Renal pelvis (tissue), 4 donors: ENCODE measurements around the gene MUTYH. TPM values are rescaled to one million over a fixed set of nuclear protein-coding genes. Genes with fewer than 3 reads are reported as not detected.
"Not testable (repeated sequence)": the region's sequence is repeated elsewhere in the genome, so short reads cannot be mapped to it uniquely, and the experiment has no call there.

Source experiments
- DNase-seq: peaks from one replicate; pipeline ENCODE4 v3.0.0-alpha.2; 2013
- polyA plus RNA-seq, 3 donors: library from polyadenylated mRNA; unstranded; fragments of 120-200 nt; gene quantifications; one replicate each; pipeline ENCODE4 v1.2.1, GENCODE V29; 2013; ENCODE audit not compliant: insufficient read length in 3 of 3

The MUTYH gene
- polyA plus RNA-seq, 3 donors = 28.2 to 40.1 (median 38.9) TPM

- no peak for DNase-seq
Observed at GRCh38 chr1:45325851-45326506, 14.3 kb downstream of the MUTYH start.

DNA sequence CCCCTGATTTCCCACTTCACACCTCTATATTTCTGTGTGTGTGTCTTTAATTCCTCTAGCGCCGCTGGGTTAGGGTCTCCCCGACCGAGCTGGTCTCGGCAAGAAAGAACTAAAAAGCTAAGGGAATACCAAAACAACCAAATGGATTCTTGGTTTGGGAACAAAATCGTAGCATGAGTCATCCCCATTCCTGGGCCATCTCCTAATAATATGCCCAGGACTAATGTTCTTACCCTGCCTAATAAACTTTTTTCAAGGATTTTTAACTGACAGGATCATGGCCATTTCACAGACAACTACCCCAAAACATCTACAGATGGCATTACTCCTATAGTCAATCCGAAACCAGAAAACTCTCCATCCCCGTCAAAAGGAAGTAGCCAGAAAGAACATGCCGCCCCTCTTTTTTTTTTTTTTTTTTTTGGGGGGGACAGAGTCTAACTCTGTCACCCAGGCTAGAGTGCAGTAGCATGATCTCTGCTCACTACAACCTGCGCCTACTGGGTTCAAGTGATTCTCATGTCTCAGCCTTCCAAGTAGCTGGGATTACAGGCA, 17.7 kb downstream of the MUTYH start:
- no peak for DNase-seq

DNA sequence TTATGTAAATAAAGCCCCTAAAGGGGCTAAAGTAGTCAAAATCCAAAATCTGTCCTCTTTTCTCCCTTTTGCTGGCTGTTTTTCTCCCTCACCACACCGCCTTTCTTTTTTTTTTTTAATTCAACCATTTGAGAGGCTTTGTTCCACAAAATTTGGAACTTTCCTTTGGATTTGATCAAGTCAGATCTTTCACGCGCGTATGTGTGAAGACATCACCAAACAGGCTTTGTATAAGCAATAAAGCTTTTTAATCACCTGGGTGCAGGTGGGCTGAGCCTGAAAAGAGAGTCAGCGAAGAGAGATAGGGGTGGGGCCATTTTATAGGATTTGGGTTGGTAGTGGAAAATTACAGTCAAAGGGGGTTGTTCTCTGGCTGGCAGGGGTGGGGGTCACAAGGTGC, 18.8 kb downstream of the MUTYH start:
- no peak for DNase-seq

GRCh38 chr1:45319761-45320160, 20.5 kb downstream of the MUTYH start:
- no peak for DNase-seq

- no peak for DNase-seq
Observed at GRCh38 chr1:45317166-45317565, 23.1 kb downstream of the MUTYH start.

GRCh38 chr1:45314266-45314665, 26.0 kb downstream of the MUTYH start:
- DNase-seq = no peak

DNA sequence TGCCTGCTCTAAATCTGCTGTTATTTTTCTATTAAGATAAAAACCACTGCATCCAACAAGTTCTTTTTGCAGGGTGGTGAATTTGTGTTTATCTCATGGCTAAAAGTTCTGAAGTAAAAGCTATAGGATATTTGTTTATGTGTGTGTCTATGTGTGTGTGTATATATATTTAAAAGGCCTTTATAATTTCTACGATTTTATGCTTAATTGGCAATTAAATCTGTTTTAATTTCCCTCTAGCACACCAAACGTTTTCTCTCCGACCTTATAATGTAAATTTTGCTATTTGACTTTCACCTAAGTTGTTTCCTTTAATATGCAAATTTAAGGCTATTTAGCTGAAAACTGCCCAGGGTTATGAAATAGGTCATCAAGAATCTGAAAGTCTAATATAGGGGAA, 33.3 kb downstream of the MUTYH start:
- DNase-seq = no peak

- no peak for DNase-seq
Observed at GRCh38 chr1:45306319-45306718, 33.9 kb downstream of the MUTYH start.

GRCh38 chr1:45305231-45305630, 35.0 kb downstream of the MUTYH start:
- no peak for DNase-seq

DNA sequence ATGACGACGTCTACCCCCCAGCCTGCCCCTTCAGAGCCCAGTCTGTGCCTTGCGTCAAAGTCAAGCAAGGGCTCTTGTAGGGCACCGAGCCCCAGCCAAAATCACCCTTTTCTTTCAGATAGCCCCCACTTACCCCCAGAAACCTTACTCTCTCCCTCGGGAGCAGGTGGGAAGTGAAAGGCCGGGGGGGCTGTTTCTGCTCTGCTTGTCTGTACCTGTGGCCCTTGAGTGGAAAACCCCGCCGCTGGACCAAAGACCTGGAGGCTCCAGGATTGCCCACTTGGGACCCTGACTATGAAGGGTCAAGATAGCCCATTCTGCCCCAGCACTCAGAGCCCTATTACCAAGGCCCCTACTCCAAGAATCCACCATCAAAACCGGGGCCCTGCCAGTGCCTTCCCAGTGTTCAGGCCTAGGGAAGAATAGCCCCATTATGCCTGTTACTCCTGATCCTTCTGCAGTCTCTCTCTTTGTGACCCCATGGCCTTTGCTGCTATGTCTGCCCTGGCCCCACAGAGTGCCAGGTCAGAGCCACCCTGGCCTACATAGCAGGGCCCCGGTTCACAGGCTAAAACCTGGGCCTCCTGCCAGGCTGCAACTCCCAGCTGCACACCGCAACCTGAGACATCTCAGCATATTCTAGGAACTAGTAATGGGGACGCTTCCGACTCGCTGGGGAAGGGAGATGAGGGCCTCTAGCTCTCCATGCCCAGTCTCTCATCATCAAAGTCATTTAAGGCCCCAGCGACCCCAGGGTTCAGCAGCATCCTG, 35.7 kb downstream of the MUTYH start:
- DNase-seq = no peak

GRCh38 chr1:45303520-45304310, 36.5 kb downstream of the MUTYH start:
- peak; percentile 98 for DNase-seq

GRCh38 chr1:45302505-45303150, 37.6 kb downstream of the MUTYH start:
- DNase-seq = no peak

DNA sequence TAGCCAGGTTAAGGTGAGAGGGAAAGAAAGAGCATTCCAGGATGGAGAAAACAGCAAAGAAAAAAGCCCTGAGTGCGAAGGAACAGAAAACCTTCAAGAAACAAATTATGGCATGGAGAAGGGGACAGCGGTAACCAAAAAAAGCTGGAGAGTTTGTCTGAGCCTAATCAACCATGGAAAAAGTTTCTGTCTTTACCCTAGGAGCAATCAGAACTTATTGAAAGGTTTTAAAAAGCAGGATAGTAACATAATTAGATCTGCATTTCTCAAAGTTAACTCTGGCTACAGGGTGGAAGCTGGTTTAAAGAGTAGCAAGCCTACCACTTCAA, 39.6 kb downstream of the MUTYH start:
- no peak for DNase-seq

GRCh38 chr1:45299981-45300668, 40.1 kb downstream of the MUTYH start:
- DNase-seq = peak; percentile 72

DNA sequence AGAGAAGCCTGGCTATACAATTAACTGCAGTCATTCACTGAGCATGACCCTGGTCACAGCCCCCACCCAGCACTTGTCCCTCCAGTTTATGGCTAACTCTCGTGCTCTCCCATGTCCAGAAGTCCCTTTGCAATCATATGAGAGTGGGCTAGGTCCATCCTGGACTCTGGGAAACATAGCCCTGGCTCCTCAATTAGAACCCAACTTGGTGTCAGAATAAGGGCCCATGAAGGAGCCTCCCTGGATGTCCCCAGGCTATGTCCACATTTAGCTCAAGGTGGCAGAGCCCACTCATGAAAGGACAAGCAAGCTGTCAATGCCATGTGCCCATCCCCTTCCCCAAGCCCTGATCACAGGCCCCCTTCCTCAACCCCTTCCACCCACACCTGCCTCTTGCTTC, 40.9 kb downstream of the MUTYH start:
- DNase-seq = no peak

- no peak for DNase-seq
Observed at GRCh38 chr1:45297666-45298356, 42.4 kb downstream of the MUTYH start.

GRCh38 chr1:45291716-45292115, 48.5 kb downstream of the MUTYH start:
- no peak for DNase-seq

GRCh38 chr1:45291002-45291401, 49.2 kb downstream of the MUTYH start:
- not testable (repeated sequence) for DNase-seq

DNA sequence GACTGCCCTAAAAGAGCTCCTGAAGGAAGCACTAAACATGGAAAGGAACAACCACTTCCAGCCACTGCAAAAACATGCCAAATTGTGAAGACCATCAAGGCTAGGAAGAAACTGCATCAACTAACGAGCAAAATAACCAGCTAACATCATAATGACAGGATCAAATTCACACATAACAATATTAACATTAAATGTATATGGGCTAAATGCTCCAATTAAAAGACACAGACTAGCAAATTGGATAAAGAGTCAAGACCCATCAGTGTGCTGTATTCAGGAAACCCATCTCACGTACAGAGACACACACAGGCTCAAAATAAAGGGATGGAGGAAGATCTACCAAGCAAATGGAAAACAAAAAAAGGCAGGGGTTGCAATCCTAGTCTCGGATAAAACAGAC, 53.7 kb downstream of the MUTYH start:
- not testable (repeated sequence) for DNase-seq

DNA sequence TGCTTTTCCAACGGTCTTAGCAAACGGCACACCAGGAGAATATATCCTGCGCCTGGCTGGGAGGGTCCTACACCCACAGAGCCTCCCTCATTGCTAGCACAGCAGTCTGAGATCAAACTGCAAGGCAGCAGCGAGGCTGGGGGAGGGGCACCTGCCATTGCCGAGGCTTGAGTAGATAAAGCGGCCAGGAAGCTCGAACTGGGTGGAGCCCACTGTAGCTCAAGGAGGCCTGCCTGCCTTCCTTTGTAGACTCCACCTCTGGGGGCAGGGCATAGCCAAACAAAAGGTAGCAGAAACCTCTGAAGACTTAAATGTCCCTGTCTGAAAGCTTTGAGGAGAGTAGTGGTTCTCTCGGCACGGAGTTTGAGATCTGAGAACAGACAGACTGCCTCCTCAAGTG, 55.4 kb downstream of the MUTYH start:
- not testable (repeated sequence) for DNase-seq

DNA sequence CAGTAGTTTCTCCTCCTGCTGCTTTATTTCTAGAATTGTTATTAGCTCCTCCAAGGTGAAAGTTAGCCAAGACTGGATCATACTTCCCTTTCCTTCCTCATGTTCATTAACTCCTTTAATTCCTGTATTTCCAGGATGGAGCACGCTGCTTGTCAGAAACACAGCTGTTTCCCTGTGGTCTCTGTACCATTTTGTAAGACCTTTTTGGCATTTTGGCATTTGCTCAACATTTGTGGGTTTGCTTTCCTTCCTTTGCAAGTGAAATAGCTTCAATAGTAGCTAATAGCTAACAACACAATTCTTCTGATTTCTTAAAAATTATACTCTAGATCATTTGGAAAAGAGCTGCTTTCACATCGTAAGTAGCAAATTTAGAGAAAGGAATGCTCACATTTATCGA, 57.9 kb downstream of the MUTYH start:
- no peak for DNase-seq
